Keratinocyte (primary cell): ENCODE results near the gene LRRC8D.

ENCODE experiments used
- EZH2 ChIP-seq: IDR thresholded peaks from one replicate; pipeline ENCODE4 v1.6.1; 2012; ENCODE audit warnings: inconsistent platforms, mild to moderate bottlenecking, low read length, moderate library complexity
- TF ChIP-seq, protein P1 (sequence below), 3 experiments: IDR thresholded peaks in 1 of 3; conservative IDR thresholded peaks in 1 of 3; optimal IDR thresholded peaks in 1 of 3; 2 replicates in 2 of 3; 3 replicates in 1 of 3; pipeline versions ENCODE3 to v1.5.1; 2011; ENCODE audit warnings: low read length in 3 of 3, mild to moderate bottlenecking in 3 of 3, moderate library complexity in 2 of 3, control low read depth in 1 of 3, inconsistent platforms in 1 of 3; ENCODE audit not compliant: insufficient read depth in 2 of 3; ENCODE audit errors: extremely low read depth in 1 of 3

- TF ChIP-seq, protein P1, sequence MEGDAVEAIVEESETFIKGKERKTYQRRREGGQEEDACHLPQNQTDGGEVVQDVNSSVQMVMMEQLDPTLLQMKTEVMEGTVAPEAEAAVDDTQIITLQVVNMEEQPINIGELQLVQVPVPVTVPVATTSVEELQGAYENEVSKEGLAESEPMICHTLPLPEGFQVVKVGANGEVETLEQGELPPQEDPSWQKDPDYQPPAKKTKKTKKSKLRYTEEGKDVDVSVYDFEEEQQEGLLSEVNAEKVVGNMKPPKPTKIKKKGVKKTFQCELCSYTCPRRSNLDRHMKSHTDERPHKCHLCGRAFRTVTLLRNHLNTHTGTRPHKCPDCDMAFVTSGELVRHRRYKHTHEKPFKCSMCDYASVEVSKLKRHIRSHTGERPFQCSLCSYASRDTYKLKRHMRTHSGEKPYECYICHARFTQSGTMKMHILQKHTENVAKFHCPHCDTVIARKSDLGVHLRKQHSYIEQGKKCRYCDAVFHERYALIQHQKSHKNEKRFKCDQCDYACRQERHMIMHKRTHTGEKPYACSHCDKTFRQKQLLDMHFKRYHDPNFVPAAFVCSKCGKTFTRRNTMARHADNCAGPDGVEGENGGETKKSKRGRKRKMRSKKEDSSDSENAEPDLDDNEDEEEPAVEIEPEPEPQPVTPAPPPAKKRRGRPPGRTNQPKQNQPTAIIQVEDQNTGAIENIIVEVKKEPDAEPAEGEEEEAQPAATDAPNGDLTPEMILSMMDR (optimal IDR thresholded peaks at IDR 0.05 in 1 of 3, IDR thresholded peaks at IDR 0.05 in 1 of 3, conservative IDR thresholded peaks at IDR 0.05 in 1 of 3; ENCODE audit: extremely low read depth in 1 of 3, insufficient read depth in 2 of 3, low read length in 3 of 3): no peak
- TF ChIP-seq EZH2: no peak
These were observed 30.2 kb upstream of the LRRC8D start for GRCh38 chr1:89790592-89790991.
